Natural killer cell treated with Interleukin-12 subunit alpha and Interleukin-12 subunit beta and Interleukin-15 and Interleukin-18, amount 100 ng/mL, for 72 hours (primary cell): ENCODE measurements around the gene DGKG. TPM values are rescaled to one million over a fixed set of nuclear protein-coding genes. Genes with fewer than 3 reads are reported as not detected.

ENCODE experiments used
- ATAC-seq, 2 donors: fragments of 150-1000 bp; cut with Tn5 transposase in 1 of 2; sonication (Bioruptor Pico), chemical (Tn5 transposase) in 1 of 2; 2 replicates each; pipeline ENCODE4 v1.10.0; 2021
- DNase-seq: peaks from one replicate; pipeline ENCODE4 v3.0.0; 2022; ENCODE audit warnings: low spot score
- H3K27ac Mint-ChIP-seq, 2 donors: 1 replicate in 1 of 2; 2 replicates in 1 of 2; pipeline ENCODE4 v1.8.0; 2022; ENCODE audit warnings: mixed read lengths in 2 of 2, mild to moderate bottlenecking in 1 of 2, moderate library complexity in 1 of 2
- H3K27me3 Mint-ChIP-seq, 2 donors: 1 replicate in 1 of 2; 2 replicates in 1 of 2; pipeline ENCODE4 v1.8.0; 2022; ENCODE audit warnings: mixed read lengths in 2 of 2
- H3K36me3 Mint-ChIP-seq: one replicate; pipeline ENCODE4 v1.8.0; 2022; ENCODE audit warnings: mixed read lengths
- H3K4me1 Mint-ChIP-seq, 2 donors: 1 replicate in 1 of 2; 2 replicates in 1 of 2; pipeline ENCODE4 v1.8.0; 2022; ENCODE audit warnings: low read depth in 2 of 2, mixed read lengths in 2 of 2, mild to moderate bottlenecking in 1 of 2
- H3K4me3 Mint-ChIP-seq: one replicate; pipeline ENCODE4 v1.8.0; 2022; ENCODE audit warnings: mixed read lengths
- H3K9me3 Mint-ChIP-seq: 2 replicates; pipeline ENCODE4 v1.8.0; 2022; ENCODE audit warnings: mixed read lengths
- total RNA-seq, 2 donors: library from RNA; stranded (reverse); gene quantifications; one replicate each; pipeline ENCODE4 v1.2.3, GENCODE V29; 2022

DGKG gene
- total RNA-seq, 2 donors from 2014 or later = 6.2 to 7.5 TPM

DNA sequence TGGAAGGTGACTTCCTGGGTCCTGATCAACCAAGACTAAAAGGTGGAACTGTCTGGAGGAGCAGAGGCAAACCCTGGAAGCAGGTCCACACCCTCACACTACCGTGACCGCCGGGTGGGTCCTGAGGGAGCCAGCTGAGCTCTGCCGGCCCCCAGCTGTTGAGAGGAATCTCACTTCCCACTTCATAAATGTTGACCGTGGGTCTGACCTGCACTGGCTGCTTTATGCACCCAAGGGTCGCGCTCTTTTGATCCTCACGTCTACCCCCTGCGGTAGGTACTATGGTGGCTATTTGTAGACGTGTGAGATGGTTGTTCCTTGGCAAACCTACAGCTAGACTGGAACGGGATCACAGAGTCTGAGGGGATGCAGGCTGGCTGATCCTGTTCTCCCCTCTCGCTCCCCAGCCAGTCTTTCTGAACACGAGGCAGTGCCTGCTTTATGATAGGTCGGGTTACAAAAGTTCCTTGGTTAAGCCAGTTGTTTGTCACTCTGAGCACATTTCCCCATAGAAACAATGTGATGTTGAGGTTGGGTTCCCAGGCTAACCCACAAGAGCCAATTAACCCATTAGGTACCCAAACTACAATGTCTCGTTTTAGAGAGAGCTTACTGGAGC is 140.2 kb downstream of the DGKG start:
- ATAC-seq (no peak), DNase-seq (no peak)
- Mint-ChIP-seq H3K4me1 (peaks cover 17 to 24% of the 10 kb centered on the region in 2 donors), H3K36me3 (no peaks in the 10 kb centered on the region), H3K9me3 (no peaks in the 10 kb centered on the region), H3K27ac (no peak overlapping the region), H3K27me3 (peaks cover 13 to 23% of the 10 kb centered on the region in 2 donors), H3K4me3 (no peak overlapping the region)

DNA sequence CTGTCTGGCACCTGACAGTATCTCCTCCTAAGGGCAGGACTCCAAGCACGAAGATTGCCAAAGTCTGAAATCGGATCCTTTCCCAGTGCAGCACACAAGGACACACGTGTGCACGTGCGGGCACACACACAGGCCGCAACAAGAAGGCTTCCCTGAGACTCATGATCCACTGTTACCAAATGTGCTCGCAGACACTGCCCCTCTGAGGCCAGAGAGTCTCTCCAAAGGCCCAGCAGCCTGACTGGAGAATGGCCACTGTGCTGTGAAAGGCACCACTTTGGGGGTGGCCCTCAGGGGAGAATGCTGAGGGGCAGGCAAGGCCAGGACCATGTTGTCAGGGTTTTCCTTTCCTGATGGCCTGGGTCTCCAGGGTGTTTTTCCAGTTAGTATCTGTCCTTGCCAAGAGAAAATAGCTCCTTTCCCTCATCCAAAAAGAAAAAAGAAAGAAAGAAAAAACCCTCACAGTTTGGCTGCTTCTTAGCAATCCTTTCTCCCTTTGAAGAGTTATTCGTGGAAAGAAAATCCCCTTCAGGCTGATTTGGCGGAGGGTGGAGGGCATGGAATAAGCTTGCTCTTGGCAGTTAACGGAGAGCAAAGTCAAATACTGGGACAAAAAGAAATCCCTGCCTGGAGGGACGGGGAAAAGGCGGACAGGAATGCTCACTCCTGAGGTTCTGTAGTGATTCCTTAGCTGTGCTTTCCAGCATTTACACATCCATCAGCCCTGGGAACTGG is 141.0 kb downstream of the DGKG start:
- H3K27me3 Mint-ChIP-seq = peaks cover 13 to 23% of the 10 kb centered on the region in 2 donors
- no peak for ATAC-seq
- peaks cover 22 to 23% of the 10 kb centered on the region in 2 donors for H3K4me1 Mint-ChIP-seq
- no peaks in the 10 kb centered on the region for H3K9me3 Mint-ChIP-seq
- no peak for DNase-seq
- no peak overlapping the region for H3K4me3 Mint-ChIP-seq
- H3K36me3 Mint-ChIP-seq = no peaks in the 10 kb centered on the region
- H3K27ac Mint-ChIP-seq = peak overlapping the region in 1 of 2 donors; percentile 59

- Mint-ChIP-seq H3K4me3 (no peak overlapping the region), H3K27ac (peak overlapping the region in 1 of 2 donors; percentile 59), H3K36me3 (no peaks in the 10 kb centered on the region), H3K4me1 (peaks cover 15 to 19% of the 10 kb centered on the region in 2 donors), H3K27me3 (peaks cover 10 to 16% of the 10 kb centered on the region in 2 donors), H3K9me3 (no peaks in the 10 kb centered on the region)
- DNase-seq (no peak), ATAC-seq (peak; percentile 66 to 80)
These were observed 141.7 kb downstream of the DGKG start for GRCh38 chr3:186220365-186220764.

GRCh38 chr3:186219211-186219638 is 142.8 kb downstream of the DGKG start:
- no peaks in the 10 kb centered on the region for H3K36me3 Mint-ChIP-seq
- H3K9me3 Mint-ChIP-seq = peaks cover 2% of the 10 kb centered on the region
- peaks cover 15 to 24% of the 10 kb centered on the region in 2 donors for H3K4me1 Mint-ChIP-seq
- ATAC-seq (no peak), DNase-seq (no peak)
- H3K27ac Mint-ChIP-seq = no peak overlapping the region
- no peak overlapping the region for H3K4me3 Mint-ChIP-seq
- H3K27me3 Mint-ChIP-seq = peaks cover 12 to 15% of the 10 kb centered on the region in 2 donors

DNA sequence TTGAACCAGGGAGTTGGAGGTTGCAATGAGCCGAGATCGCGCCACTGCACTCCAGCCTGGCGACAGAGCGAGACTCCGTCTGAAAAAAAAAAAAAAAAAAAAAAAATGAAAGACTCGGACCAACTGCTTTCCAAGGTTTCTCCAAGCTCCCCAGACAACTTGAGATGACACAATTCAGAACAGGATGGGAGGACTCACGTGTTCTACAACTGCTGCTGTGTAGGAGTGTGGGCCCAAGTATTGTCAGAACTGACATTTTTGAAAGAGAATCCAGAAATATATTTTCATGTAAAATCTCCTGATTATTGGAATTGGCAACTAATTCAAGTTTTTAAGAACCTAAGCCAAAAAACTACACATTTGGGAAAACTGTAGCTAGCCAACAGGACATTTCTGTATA is 143.6 kb downstream of the DGKG start:
- peaks cover 2% of the 10 kb centered on the region for H3K9me3 Mint-ChIP-seq
- H3K27ac Mint-ChIP-seq = no peak overlapping the region
- H3K4me1 Mint-ChIP-seq = peaks cover 15 to 24% of the 10 kb centered on the region in 2 donors
- peaks cover 4 to 8% of the 10 kb centered on the region in 2 donors for H3K27me3 Mint-ChIP-seq
- H3K36me3 Mint-ChIP-seq = no peaks in the 10 kb centered on the region
- H3K4me3 Mint-ChIP-seq = no peak overlapping the region
- ATAC-seq = no peak
- DNase-seq = no peak

- ATAC-seq (peak; percentile 80 to 89), DNase-seq (no peak)
- H3K4me3 Mint-ChIP-seq = peak overlapping the region; percentile 51
- H3K27me3 Mint-ChIP-seq = peaks cover 0 to 7% of the 10 kb centered on the region in 2 donors
- no peaks in the 10 kb centered on the region for H3K36me3 Mint-ChIP-seq
- H3K4me1 Mint-ChIP-seq = peaks cover 15 to 24% of the 10 kb centered on the region in 2 donors
- peaks cover 2% of the 10 kb centered on the region for H3K9me3 Mint-ChIP-seq
- H3K27ac Mint-ChIP-seq = peak overlapping the region; percentile 36 to 59
These were observed 144.2 kb downstream of the DGKG start for GRCh38 chr3:186217820-186218164.

DNA sequence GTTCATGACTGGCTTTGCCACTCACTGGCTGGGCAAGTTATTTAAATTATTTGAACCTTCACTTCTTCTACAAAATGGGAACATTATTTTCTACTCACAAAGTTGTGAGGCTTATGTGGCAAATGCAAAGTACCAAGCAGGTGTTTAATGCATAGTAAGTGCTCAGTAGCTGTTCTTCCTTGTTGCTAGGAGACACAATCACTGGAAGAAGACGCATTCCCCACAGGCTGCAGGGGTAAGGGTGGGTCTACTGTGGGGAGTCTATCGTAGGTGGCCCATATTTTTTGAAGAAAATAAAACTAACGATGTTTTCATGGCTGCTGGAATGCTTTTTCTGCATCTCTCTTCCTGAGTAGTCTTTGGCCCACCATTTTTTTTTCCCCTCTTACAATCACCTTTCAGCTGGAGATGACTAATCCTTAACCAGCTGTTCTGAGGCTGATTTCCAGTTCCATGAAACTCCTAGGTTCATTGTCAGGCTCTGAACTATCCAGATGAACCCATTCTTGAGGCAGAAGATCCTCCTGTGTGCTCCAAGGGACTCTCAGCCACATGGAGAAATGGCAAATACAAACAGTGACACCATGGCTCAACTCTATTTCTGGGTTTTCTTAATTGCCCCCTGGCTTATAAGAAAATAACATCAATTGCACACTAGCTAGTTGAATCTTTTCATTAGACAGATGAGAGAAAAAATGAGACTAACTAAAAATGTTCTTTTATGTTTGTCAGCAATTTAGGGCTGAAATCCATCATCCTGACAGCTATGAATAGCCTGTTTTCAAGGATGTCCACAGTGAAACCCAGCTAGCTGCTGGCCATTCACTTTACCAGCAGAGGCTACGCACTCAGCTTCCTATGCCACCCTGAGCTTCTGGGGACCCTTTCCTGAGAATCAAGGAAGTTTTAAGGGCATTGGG is 144.9 kb downstream of the DGKG start:
- Mint-ChIP-seq H3K36me3 (no peaks in the 10 kb centered on the region), H3K4me3 (peak overlapping the region; percentile 51), H3K27ac (peak overlapping the region; percentile 36 to 59), H3K27me3 (peaks cover 0 to 7% of the 10 kb centered on the region in 2 donors), H3K4me1 (peaks cover 15 to 24% of the 10 kb centered on the region in 2 donors), H3K9me3 (peaks cover 2% of the 10 kb centered on the region)
- ATAC-seq = no peak
- DNase-seq = no peak

DNA sequence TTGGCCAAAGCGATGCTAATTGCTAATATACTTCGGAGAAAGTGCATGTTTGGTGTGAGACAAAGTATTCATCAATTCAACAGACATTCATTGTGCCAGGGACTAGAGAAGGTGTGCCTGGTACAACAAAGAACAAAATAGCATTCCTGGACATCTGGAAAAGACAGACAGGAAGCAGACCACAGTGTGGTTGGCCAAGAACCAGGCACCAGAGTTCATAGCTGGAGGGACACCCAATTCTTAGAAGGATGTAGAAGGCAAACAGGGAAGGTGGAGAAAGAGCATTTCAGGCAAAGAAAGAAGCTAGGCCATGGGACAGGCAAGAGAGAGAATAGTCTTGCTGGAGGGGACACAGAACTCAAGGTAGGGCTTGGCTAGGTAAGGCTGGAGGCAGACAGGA is 147.4 kb downstream of the DGKG start:
- H3K4me3 Mint-ChIP-seq = no peak overlapping the region
- no peak overlapping the region for H3K27ac Mint-ChIP-seq
- H3K36me3 Mint-ChIP-seq = no peaks in the 10 kb centered on the region
- peaks cover 0 to 7% of the 10 kb centered on the region in 2 donors for H3K27me3 Mint-ChIP-seq
- peaks cover 17 to 26% of the 10 kb centered on the region in 2 donors for H3K4me1 Mint-ChIP-seq
- ATAC-seq = no peak
- no peak for DNase-seq
- peaks cover 2% of the 10 kb centered on the region for H3K9me3 Mint-ChIP-seq

- ATAC-seq = no peak
- H3K36me3 Mint-ChIP-seq = no peaks in the 10 kb centered on the region
- peaks cover 2% of the 10 kb centered on the region for H3K9me3 Mint-ChIP-seq
- peaks cover 0 to 7% of the 10 kb centered on the region in 2 donors for H3K27me3 Mint-ChIP-seq
- no peak overlapping the region for H3K4me3 Mint-ChIP-seq
- H3K4me1 Mint-ChIP-seq = peaks cover 20 to 25% of the 10 kb centered on the region in 2 donors
- H3K27ac Mint-ChIP-seq = no peak overlapping the region
- no peak for DNase-seq
These were observed 148.1 kb downstream of the DGKG start for GRCh38 chr3:186213946-186214345.

DNA sequence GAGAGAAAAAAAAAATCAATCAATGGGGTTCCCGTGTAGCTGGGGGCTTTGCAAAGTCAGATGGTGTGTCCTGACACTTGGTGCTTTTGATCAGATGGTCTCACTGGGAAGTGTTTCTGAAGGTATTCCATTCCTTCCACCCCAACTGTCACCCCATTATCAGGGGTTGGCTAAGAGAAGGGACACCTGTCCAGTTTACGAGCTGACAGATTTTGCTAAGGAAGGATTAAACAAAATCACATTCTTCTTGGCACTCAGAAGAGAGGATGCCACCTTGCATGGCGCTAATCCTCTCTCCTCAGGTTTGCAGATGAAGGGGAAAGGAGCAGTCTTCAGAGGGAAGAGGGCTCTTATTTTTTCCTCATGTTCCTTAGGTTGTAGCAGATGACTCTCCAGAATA is 149.4 kb downstream of the DGKG start:
- Mint-ChIP-seq H3K27ac (no peak overlapping the region), H3K36me3 (no peaks in the 10 kb centered on the region), H3K4me1 (peaks cover 15 to 26% of the 10 kb centered on the region in 2 donors), H3K27me3 (peaks cover 0 to 7% of the 10 kb centered on the region in 2 donors), H3K9me3 (peaks cover 2% of the 10 kb centered on the region), H3K4me3 (no peak overlapping the region)
- ATAC-seq (no peak), DNase-seq (no peak)

- H3K36me3 Mint-ChIP-seq = no peaks in the 10 kb centered on the region
- H3K27ac Mint-ChIP-seq = peak overlapping the region in 1 of 2 donors; percentile 78
- H3K27me3 Mint-ChIP-seq = peaks cover 0 to 7% of the 10 kb centered on the region in 2 donors
- peaks cover 5 to 17% of the 10 kb centered on the region in 2 donors for H3K4me1 Mint-ChIP-seq
- ATAC-seq = no peak
- peaks cover 2% of the 10 kb centered on the region for H3K9me3 Mint-ChIP-seq
- no peak overlapping the region for H3K4me3 Mint-ChIP-seq
- no peak for DNase-seq
These were observed 151.1 kb downstream of the DGKG start for GRCh38 chr3:186210852-186211500.

GRCh38 chr3:186209810-186210752 is 152.0 kb downstream of the DGKG start:
- Mint-ChIP-seq H3K9me3 (peaks cover 2% of the 10 kb centered on the region), H3K4me3 (no peak overlapping the region), H3K27me3 (peaks cover 0 to 4% of the 10 kb centered on the region in 2 donors), H3K4me1 (peaks cover 5 to 13% of the 10 kb centered on the region in 2 donors), H3K27ac (peak overlapping the region in 1 of 2 donors; percentile 78), H3K36me3 (no peaks in the 10 kb centered on the region)
- ATAC-seq (peak; percentile 36 to 46), DNase-seq (no peak)
